Mesodermal cell (in vitro differentiated cells): ENCODE data around the gene SYMPK.
"Not testable (repeated sequence)": the region's sequence is repeated elsewhere in the genome, so short reads cannot be mapped to it uniquely, and the experiment has no call there.

Experiments used
- H3K27ac ChIP-seq: 2 replicates; pipeline ENCODE4 v1.7.0; 2013; ENCODE audit warnings: mild to moderate bottlenecking, low read depth, low read length, moderate library complexity; ENCODE audit not compliant: severe bottlenecking
- H3K36me3 ChIP-seq: 2 replicates; pipeline ENCODE4 v1.7.1; 2013; ENCODE audit warnings: mild to moderate bottlenecking, low read length, moderate library complexity; ENCODE audit not compliant: control insufficient read depth, insufficient read depth
- H3K4me1 ChIP-seq: one replicate; pipeline ENCODE4 v1.7.1; 2013; ENCODE audit warnings: mild to moderate bottlenecking, low read length; ENCODE audit not compliant: insufficient read depth, control insufficient read depth, poor library complexity, severe bottlenecking
- H3K4me3 ChIP-seq: 2 replicates; pipeline ENCODE4 v1.7.0; 2013; ENCODE audit warnings: low read length, control low read depth, mild to moderate bottlenecking; ENCODE audit not compliant: insufficient read depth, poor library complexity, severe bottlenecking; ENCODE audit errors: extremely low read depth
- H3K9me3 ChIP-seq: 2 replicates; pipeline ENCODE4 v1.7.1; 2013; ENCODE audit warnings: mild to moderate bottlenecking, low read length, moderate library complexity; ENCODE audit not compliant: control insufficient read depth
- WGBS, 2 experiments: methylation state at CpG; one replicate each; pipeline ENCODE4 v1.1.5; 2013; ENCODE audit warnings: missing lambda C conversion rate in 2 of 2; ENCODE audit not compliant: insufficient coverage in 2 of 2; 5-methylcytosine and 5-hydroxymethylcytosine counted together

SYMPK gene

GRCh38 chr19:45878043-45878794 lies 15.3 kb upstream of the SYMPK start:
- Histone ChIP-seq H3K9me3 (no peaks in the 10 kb centered on the region), H3K36me3 (no peaks in the 10 kb centered on the region), H3K27ac (no peak overlapping the region), H3K4me1 (peaks cover 21% of the 10 kb centered on the region), H3K4me3 (no peak overlapping the region)
- WGBS, 2 experiments: 89 to 92% methylated on average over 10 to 11 of the region's 11 CpGs

- Histone ChIP-seq H3K9me3 (no peaks in the 10 kb centered on the region), H3K4me3 (peak overlapping the region; percentile 16), H3K36me3 (no peaks in the 10 kb centered on the region), H3K4me1 (peaks cover 15% of the 10 kb centered on the region), H3K27ac (peak overlapping the region; percentile 81)
- WGBS, 2 experiments: 17 to 20% methylated on average over 27 to 35 of the region's 41 CpGs
These were observed 13.7 kb upstream of the SYMPK start for GRCh38 chr19:45876411-45877197.

GRCh38 chr19:45876161-45876410 lies 13.1 kb upstream of the SYMPK start:
- 44 to 49% methylated on average over 3 to 4 of the region's 4 CpGs for WGBS, 2 experiments
- Histone ChIP-seq H3K9me3 (no peaks in the 10 kb centered on the region), H3K4me3 (peak overlapping the region; percentile 16), H3K27ac (peak overlapping the region; percentile 81), H3K4me1 (peaks cover 15% of the 10 kb centered on the region), H3K36me3 (no peaks in the 10 kb centered on the region)

GRCh38 chr19:45874620-45874966 lies 11.6 kb upstream of the SYMPK start:
- no peaks in the 10 kb centered on the region for H3K36me3 ChIP-seq
- H3K9me3 ChIP-seq: no peaks in the 10 kb centered on the region
- H3K4me1 ChIP-seq: peaks cover 15% of the 10 kb centered on the region
- 87 to 100% methylated on average over 2 to 4 of the region's 7 CpGs for WGBS, 2 experiments
- H3K4me3 ChIP-seq: no peak overlapping the region
- H3K27ac ChIP-seq: no peak overlapping the region

- 91 to 100% methylated on average over 2 to 4 of the region's 7 CpGs for WGBS, 2 experiments
These were observed 10.3 kb upstream of the SYMPK start for GRCh38 chr19:45873219-45873772.

GRCh38 chr19:45872095-45872919 lies 9.4 kb upstream of the SYMPK start:
- H3K4me3 ChIP-seq: no peak overlapping the region
- no peak overlapping the region for H3K27ac ChIP-seq
- H3K36me3 ChIP-seq: no peaks in the 10 kb centered on the region
- WGBS, 2 experiments: 95 to 96% methylated on average over 21 to 25 of the region's 34 CpGs
- peaks cover 5% of the 10 kb centered on the region for H3K4me1 ChIP-seq
- no peaks in the 10 kb centered on the region for H3K9me3 ChIP-seq

More at GRCh38 chr19:45873219-45873772, 10.3 kb upstream of the SYMPK start:
- H3K27ac ChIP-seq: no peak overlapping the region
- no peaks in the 10 kb centered on the region for H3K9me3 ChIP-seq
- no peak overlapping the region for H3K4me3 ChIP-seq
- H3K36me3 ChIP-seq: no peaks in the 10 kb centered on the region
- peaks cover 11% of the 10 kb centered on the region for H3K4me1 ChIP-seq

- Histone ChIP-seq H3K4me3 (no peak overlapping the region), H3K4me1 (no peaks in the 10 kb centered on the region), H3K27ac (no peak overlapping the region), H3K36me3 (no peaks in the 10 kb centered on the region), H3K9me3 (no peaks in the 10 kb centered on the region)
- WGBS, 2 experiments: 91 to 100% methylated on average over 4 of the region's 5 CpGs
These were observed 7.9 kb upstream of the SYMPK start for GRCh38 chr19:45870798-45871197.

- WGBS, 2 experiments: 93% methylated on average over 3 of the region's 4 CpGs; no CpG with 5 or more reads in 1 of the 2 experiments
- H3K4me3 ChIP-seq, H3K27ac ChIP-seq, H3K4me1 ChIP-seq, H3K9me3 ChIP-seq, H3K36me3 ChIP-seq: not testable (repeated sequence)
These were observed 4.3 kb upstream of the SYMPK start for GRCh38 chr19:45867241-45867640.

- no peak overlapping the region for H3K27ac ChIP-seq
- H3K4me3 ChIP-seq: no peak overlapping the region
- WGBS, 2 experiments: 81 to 89% methylated on average over 8 to 9 of the region's 11 CpGs
- no peaks in the 10 kb centered on the region for H3K4me1 ChIP-seq
- no peaks in the 10 kb centered on the region for H3K9me3 ChIP-seq
- no peaks in the 10 kb centered on the region for H3K36me3 ChIP-seq
These were observed 3.6 kb upstream of the SYMPK start for GRCh38 chr19:45866400-45867176.
